Neural cell (in vitro differentiated cells): ENCODE measurements around the gene ZSWIM6.

Experiments used
- RAD21 ChIP-seq: fragments of 450-650 bp; conservative IDR thresholded peaks from 2 replicates; pipeline ENCODE4 v1.6.1; 2014; ENCODE audit warnings: antibody characterized with exemption, mild to moderate bottlenecking, moderate library complexity
- SMC3 ChIP-seq: fragments of 450-650 bp; conservative IDR thresholded peaks from 2 replicates; pipeline ENCODE4 v1.6.1; 2014; ENCODE audit warnings: antibody characterized with exemption, mild to moderate bottlenecking, moderate library complexity; ENCODE audit not compliant: poor library complexity
- TF ChIP-seq, protein P1 (sequence below): fragments of 450-650 bp; IDR thresholded peaks from 2 replicates; pipeline ENCODE4 v1.5.1; 2014; ENCODE audit warnings: antibody characterized with exemption, mild to moderate bottlenecking, moderate library complexity; ENCODE audit not compliant: poor library complexity, severe bottlenecking
- TF ChIP-seq, protein P2 (sequence below): IDR thresholded peaks from 2 replicates; pipeline ENCODE4 v1.6.1; 2012; ENCODE audit warnings: borderline replicate concordance

DNA sequence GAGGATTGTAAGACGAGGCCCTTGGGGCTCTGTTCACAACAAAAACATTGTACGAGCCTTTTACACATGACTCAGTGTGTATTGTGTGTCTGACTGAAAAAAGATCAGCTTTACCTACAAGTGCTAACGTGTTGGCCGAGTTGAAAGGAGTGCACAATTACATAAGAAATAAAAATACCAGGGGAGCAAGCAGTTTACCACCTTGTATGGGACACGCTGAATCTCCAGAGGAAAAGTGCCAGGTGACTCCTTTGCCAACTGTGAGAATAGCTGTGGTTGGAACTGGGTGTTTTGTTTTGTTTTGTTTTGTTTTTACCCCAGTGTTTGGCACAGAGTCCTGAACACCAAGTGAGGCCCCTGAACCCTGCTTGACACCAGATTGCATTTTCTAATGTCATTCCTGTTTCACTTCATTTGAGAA, 32.8 kb upstream of the ZSWIM6 start:
- TF ChIP-seq, protein P1, sequence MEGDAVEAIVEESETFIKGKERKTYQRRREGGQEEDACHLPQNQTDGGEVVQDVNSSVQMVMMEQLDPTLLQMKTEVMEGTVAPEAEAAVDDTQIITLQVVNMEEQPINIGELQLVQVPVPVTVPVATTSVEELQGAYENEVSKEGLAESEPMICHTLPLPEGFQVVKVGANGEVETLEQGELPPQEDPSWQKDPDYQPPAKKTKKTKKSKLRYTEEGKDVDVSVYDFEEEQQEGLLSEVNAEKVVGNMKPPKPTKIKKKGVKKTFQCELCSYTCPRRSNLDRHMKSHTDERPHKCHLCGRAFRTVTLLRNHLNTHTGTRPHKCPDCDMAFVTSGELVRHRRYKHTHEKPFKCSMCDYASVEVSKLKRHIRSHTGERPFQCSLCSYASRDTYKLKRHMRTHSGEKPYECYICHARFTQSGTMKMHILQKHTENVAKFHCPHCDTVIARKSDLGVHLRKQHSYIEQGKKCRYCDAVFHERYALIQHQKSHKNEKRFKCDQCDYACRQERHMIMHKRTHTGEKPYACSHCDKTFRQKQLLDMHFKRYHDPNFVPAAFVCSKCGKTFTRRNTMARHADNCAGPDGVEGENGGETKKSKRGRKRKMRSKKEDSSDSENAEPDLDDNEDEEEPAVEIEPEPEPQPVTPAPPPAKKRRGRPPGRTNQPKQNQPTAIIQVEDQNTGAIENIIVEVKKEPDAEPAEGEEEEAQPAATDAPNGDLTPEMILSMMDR, result no peak
- TF ChIP-seq RAD21, result no peak
- TF ChIP-seq SMC3, result no peak
- TF ChIP-seq, protein P2, sequence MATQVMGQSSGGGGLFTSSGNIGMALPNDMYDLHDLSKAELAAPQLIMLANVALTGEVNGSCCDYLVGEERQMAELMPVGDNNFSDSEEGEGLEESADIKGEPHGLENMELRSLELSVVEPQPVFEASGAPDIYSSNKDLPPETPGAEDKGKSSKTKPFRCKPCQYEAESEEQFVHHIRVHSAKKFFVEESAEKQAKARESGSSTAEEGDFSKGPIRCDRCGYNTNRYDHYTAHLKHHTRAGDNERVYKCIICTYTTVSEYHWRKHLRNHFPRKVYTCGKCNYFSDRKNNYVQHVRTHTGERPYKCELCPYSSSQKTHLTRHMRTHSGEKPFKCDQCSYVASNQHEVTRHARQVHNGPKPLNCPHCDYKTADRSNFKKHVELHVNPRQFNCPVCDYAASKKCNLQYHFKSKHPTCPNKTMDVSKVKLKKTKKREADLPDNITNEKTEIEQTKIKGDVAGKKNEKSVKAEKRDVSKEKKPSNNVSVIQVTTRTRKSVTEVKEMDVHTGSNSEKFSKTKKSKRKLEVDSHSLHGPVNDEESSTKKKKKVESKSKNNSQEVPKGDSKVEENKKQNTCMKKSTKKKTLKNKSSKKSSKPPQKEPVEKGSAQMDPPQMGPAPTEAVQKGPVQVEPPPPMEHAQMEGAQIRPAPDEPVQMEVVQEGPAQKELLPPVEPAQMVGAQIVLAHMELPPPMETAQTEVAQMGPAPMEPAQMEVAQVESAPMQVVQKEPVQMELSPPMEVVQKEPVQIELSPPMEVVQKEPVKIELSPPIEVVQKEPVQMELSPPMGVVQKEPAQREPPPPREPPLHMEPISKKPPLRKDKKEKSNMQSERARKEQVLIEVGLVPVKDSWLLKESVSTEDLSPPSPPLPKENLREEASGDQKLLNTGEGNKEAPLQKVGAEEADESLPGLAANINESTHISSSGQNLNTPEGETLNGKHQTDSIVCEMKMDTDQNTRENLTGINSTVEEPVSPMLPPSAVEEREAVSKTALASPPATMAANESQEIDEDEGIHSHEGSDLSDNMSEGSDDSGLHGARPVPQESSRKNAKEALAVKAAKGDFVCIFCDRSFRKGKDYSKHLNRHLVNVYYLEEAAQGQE, result no peak
